Activated T-cell treated with anti-CD3 and anti-CD28 coated beads, Interleukin-2, amount 50 U/mL, for 24 hours (primary cell): Measurements from ENCODE around the gene PERCC1.

Source experiments
- DNase-seq: peaks from one replicate; pipeline ENCODE4 v3.0.0-alpha.2; 2020
- H3K27ac Mint-ChIP-seq: 2 replicates; pipeline ENCODE4 v1.8.0; 2020; ENCODE audit warnings: mild to moderate bottlenecking, mixed read lengths
- H3K27me3 Mint-ChIP-seq: 2 replicates; pipeline ENCODE4 v1.8.0; 2020; ENCODE audit warnings: mixed read lengths
- H3K36me3 Mint-ChIP-seq: 2 replicates; pipeline ENCODE4 v1.8.0; 2020; ENCODE audit warnings: low read depth, mixed read lengths
- H3K4me1 Mint-ChIP-seq: 2 replicates; pipeline ENCODE4 v1.8.0; 2020; ENCODE audit warnings: low read depth, mixed read lengths
- H3K4me3 Mint-ChIP-seq: 2 replicates; pipeline ENCODE4 v1.8.0; 2020; ENCODE audit warnings: mild to moderate bottlenecking, moderate library complexity, mixed read lengths
- H3K9me3 Mint-ChIP-seq: 2 replicates; pipeline ENCODE4 v1.8.0; 2020; ENCODE audit warnings: mixed read lengths

PERCC1 gene

DNA sequence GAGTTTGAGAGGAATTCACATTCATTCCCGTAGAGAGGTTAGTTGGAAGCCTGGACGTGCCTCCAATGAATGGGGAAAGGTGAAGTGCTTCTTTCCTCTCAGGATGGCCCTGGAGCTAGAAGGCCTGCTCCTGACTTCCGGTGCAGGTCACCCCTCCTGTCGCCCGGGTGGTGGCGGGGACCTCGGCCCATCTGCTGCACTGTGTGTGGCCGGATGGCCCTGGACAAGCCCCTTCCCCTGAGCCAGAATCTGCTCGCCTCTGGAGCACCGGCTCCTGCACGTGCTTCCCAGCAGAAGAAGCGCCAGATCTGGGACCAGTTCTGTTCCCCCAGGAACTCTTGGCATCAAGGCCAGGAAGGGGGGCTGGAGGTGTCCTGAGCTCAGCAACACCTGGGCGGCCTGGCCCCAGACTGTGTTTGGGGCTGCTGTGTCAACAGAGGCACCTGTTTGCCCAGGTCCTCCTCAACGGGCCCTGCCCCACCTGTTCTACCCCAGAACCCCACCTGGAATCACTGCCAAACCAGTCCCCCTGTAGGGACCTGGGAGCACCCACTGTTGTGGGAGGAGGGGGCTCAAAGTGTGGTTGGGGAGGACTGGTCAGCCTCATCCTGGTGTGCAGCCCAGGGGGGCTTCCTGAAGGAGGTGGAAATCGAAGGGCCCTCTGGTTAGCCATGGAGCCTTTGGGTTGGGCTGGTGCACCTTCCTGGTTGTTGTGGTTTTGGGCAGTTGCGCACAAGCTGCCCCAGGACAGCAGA, 5.1 kb upstream of the PERCC1 start:
- H3K27me3 Mint-ChIP-seq, result no peaks in the 10 kb centered on the region
- H3K4me3 Mint-ChIP-seq, result no peak overlapping the region
- H3K4me1 Mint-ChIP-seq, result peaks cover 13% of the 10 kb centered on the region
- no peak overlapping the region for H3K27ac Mint-ChIP-seq
- peaks cover 2% of the 10 kb centered on the region for H3K36me3 Mint-ChIP-seq
- DNase-seq, result no peak
- H3K9me3 Mint-ChIP-seq, result peaks cover 2% of the 10 kb centered on the region

DNA sequence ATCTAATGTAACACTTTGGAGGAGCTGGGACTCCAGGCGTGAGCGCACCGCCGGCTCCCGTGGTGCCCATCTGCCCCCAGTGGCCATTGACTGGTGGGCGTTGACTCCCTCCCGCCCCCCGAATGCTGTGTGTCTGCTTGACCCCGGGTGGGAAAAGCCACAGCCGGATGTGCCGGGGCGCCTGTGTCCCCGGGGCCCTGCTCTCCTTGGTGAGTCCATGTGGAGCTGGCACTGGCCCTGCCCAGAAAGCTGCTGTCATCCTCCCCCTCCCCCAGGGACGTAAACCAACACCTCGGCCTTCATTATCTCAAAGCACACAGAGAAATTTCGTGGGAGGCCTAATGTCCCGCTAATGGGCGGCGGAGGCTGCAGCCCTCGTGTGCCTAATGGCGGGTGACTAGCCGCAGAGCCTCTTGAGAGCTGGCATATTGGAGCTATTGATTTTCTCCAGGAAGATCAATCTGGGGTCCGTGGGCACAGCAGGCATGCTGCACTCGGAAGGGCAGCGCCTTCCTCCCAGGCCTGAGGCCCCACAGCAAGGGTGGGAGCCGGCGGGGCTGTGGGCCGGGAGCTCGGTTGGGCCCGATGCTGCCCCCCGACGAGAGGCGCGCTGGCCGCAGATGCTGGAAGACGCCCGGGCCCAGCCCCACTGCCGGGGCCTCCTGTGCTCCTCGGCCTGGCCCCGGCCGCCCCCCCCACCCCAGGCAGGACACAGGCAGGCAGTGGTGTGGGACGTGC, 4.0 kb upstream of the PERCC1 start:
- Mint-ChIP-seq H3K27me3 (no peaks in the 10 kb centered on the region), H3K4me3 (no peak overlapping the region), H3K4me1 (peaks cover 5% of the 10 kb centered on the region), H3K9me3 (peaks cover 2% of the 10 kb centered on the region), H3K27ac (no peak overlapping the region), H3K36me3 (no peaks in the 10 kb centered on the region)
- DNase-seq, result no peak

DNA sequence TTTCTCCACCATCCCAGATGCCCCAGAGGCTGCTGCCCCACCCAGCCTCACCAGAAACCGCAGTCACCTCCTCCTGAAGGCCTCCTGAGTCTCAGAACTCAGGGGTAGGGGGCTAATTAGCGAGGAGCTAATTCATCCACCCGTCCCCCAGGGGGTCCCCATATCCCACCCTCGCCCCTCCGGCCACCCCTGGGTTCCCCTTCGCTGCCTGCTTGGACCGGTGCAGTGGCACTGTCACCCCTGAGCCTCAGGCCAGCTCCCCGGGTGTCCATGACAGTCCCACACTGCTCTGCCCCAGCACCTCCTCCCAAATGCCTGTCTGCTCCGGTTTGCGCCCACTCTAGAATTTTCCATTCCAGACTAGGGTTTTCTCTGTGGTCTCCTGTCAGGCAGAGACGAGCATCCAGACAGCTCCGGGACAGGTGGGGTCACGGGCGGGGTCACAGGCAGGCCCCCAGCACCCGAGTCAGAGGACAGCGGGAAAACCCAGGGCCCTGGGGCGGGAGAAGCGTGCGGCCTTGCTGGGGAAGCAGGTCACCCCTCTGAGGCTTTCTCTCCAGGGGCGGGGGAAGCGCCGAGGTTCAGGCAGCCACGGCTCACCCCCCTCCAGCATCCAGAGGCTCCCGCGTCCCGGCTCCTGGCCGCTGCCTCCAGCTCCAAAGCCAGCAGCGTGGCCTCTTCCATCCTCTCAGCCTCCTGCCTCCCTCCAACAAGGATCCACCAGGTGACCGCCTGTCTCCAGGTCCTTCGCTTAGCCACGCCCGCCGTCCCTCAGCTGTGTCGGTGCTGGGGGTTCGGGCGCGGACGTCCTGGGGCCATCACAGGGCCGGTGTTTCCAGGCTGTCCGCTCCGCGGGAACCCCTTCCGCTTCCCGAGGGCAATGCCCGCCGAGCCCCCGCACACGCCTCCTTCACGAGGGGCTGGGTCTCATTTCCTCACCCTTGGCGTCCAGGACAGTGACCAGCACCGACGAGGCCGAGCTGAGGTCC, 3.1 kb upstream of the PERCC1 start:
- no peaks in the 10 kb centered on the region for H3K27me3 Mint-ChIP-seq
- H3K4me1 Mint-ChIP-seq, result no peaks in the 10 kb centered on the region
- DNase-seq, result no peak
- no peaks in the 10 kb centered on the region for H3K36me3 Mint-ChIP-seq
- H3K27ac Mint-ChIP-seq, result no peak overlapping the region
- no peak overlapping the region for H3K4me3 Mint-ChIP-seq
- no peaks in the 10 kb centered on the region for H3K9me3 Mint-ChIP-seq

GRCh38 chr16:1428511-1428910, 2.4 kb upstream of the PERCC1 start:
- Mint-ChIP-seq H3K36me3 (no peaks in the 10 kb centered on the region), H3K4me3 (no peak overlapping the region), H3K9me3 (no peaks in the 10 kb centered on the region), H3K27me3 (no peaks in the 10 kb centered on the region), H3K27ac (no peak overlapping the region), H3K4me1 (no peaks in the 10 kb centered on the region)
- peak; percentile 73 for DNase-seq

- no peak for DNase-seq
- H3K27ac Mint-ChIP-seq, result no peak overlapping the region
- H3K27me3 Mint-ChIP-seq, result no peaks in the 10 kb centered on the region
- H3K9me3 Mint-ChIP-seq, result no peaks in the 10 kb centered on the region
- no peaks in the 10 kb centered on the region for H3K36me3 Mint-ChIP-seq
- H3K4me1 Mint-ChIP-seq, result no peaks in the 10 kb centered on the region
- no peak overlapping the region for H3K4me3 Mint-ChIP-seq
Measured at GRCh38 chr16:1429012-1429411, 1.9 kb upstream of the PERCC1 start.

- no peaks in the 10 kb centered on the region for H3K4me1 Mint-ChIP-seq
- no peaks in the 10 kb centered on the region for H3K36me3 Mint-ChIP-seq
- H3K4me3 Mint-ChIP-seq, result no peak overlapping the region
- H3K27me3 Mint-ChIP-seq, result no peaks in the 10 kb centered on the region
- H3K27ac Mint-ChIP-seq, result peak overlapping the region; percentile 22
- no peaks in the 10 kb centered on the region for H3K9me3 Mint-ChIP-seq
- no peak for DNase-seq
Measured at GRCh38 chr16:1429631-1430030, 1.2 kb upstream of the PERCC1 start.

DNA sequence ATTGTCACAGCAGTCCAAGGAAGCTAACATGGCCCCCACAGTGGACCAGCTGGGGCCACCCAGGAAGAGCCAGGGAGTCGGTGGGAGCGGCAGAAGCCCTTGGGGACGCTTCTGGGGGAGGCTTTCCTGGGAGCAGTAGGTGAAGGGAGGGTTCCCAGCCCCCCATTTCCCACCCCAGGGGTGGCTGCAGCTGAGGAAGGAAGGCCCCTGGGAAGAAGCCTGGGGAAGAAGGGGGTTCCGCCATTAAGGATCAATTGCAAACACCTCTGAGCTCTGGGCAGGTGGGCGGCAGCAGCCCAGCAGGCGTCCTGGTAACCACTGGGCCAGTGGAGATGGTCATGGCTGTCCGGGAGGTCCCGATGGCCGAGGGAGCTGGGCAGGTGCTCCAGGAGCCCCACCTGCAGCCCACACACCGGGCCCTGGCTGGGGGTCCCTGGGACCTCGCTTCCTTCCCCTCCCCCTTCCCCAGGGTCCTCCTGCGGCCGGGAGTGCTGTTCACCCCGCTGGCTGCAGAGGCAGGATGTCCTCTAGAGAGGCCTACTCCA, 592 bp upstream of the PERCC1 start:
- Mint-ChIP-seq H3K27me3 (no peaks in the 10 kb centered on the region), H3K4me1 (no peaks in the 10 kb centered on the region), H3K36me3 (no peaks in the 10 kb centered on the region), H3K27ac (no peak overlapping the region), H3K4me3 (no peak overlapping the region), H3K9me3 (no peaks in the 10 kb centered on the region)
- no peak for DNase-seq

GRCh38 chr16:1431497-1432270, 806 bp downstream of the PERCC1 start:
- Mint-ChIP-seq H3K27me3 (no peaks in the 10 kb centered on the region), H3K4me3 (peak overlapping the region; percentile 46), H3K36me3 (no peaks in the 10 kb centered on the region), H3K4me1 (no peaks in the 10 kb centered on the region), H3K27ac (peak overlapping the region; percentile 44), H3K9me3 (no peaks in the 10 kb centered on the region)
- no peak for DNase-seq

DNA sequence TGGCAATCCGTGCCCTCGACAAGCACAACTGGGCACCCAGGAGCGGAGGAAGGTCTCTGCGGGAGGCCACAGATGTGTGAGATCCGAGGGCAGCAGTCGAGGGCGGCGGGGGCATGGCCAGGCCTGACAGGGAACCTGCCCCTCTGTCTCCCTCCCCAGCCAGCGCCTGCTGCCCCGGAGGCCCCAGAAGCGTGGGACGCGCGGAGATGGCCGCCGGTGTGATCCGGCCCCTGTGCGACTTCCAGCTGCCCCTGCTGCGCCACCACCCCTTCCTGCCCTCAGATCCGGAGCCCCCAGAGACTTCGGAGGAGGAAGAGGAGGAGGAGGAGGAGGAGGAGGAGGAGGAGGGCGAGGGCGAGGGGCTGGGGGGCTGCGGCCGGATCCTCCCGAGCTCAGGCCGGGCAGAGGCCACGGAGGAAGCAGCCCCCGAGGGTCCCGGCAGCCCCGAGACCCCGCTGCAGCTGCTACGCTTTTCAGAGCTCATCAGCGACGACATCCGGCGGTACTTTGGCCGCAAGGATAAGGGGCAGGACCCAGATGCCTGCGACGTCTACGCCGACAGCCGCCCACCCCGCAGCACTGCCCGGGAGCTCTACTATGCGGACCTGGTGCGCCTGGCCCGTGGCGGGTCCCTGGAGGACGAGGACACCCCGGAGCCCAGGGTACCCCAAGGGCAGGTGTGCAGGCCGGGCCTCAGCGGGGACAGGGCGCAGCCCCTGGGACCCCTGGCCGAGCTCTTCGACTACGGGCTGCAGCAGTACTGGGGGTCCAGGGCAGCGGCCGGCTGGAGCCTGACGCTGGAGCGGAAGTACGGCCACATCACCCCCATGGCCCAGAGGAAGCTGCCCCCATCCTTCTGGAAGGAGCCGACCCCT, 1.7 kb downstream of the PERCC1 start:
- H3K9me3 Mint-ChIP-seq, result no peaks in the 10 kb centered on the region
- DNase-seq, result peak; percentile 51
- peak overlapping the region; percentile 46 for H3K4me3 Mint-ChIP-seq
- H3K27me3 Mint-ChIP-seq, result no peaks in the 10 kb centered on the region
- peak overlapping the region; percentile 44 for H3K27ac Mint-ChIP-seq
- H3K36me3 Mint-ChIP-seq, result no peaks in the 10 kb centered on the region
- H3K4me1 Mint-ChIP-seq, result no peaks in the 10 kb centered on the region

DNA sequence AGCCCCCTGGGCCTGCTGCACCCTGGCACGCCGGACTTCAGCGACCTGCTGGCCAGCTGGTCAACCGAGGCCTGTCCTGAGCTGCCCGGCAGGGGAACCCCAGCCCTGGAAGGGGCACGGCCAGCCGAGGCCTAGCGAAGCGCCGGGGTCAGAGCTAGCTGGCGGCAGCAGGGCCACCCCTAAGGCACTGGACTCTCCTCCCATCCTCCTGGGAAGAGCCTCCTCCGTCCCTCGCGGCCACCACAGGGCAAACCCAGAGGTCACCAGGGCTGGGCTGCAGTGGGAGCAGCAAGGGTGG, 2.3 kb downstream of the PERCC1 start:
- Mint-ChIP-seq H3K4me3 (no peak overlapping the region), H3K27ac (no peak overlapping the region), H3K4me1 (no peaks in the 10 kb centered on the region), H3K27me3 (no peaks in the 10 kb centered on the region), H3K36me3 (no peaks in the 10 kb centered on the region), H3K9me3 (no peaks in the 10 kb centered on the region)
- no peak for DNase-seq

- Mint-ChIP-seq H3K27ac (no peak overlapping the region), H3K36me3 (no peaks in the 10 kb centered on the region), H3K9me3 (no peaks in the 10 kb centered on the region)
Measured at GRCh38 chr16:1433756-1434155, 2.9 kb downstream of the PERCC1 start.

GRCh38 chr16:1434644-1435592, 4.0 kb downstream of the PERCC1 start:
- Mint-ChIP-seq H3K27ac (no peak overlapping the region), H3K9me3 (no peaks in the 10 kb centered on the region), H3K4me3 (no peak overlapping the region), H3K36me3 (no peaks in the 10 kb centered on the region), H3K27me3 (no peaks in the 10 kb centered on the region), H3K4me1 (no peaks in the 10 kb centered on the region)
- DNase-seq, result no peak

More at GRCh38 chr16:1433756-1434155, 2.9 kb downstream of the PERCC1 start:
- H3K4me3 Mint-ChIP-seq, result no peak overlapping the region
- H3K27me3 Mint-ChIP-seq, result no peaks in the 10 kb centered on the region
- no peak for DNase-seq
- H3K4me1 Mint-ChIP-seq, result no peaks in the 10 kb centered on the region
